ENCODE measurements around the gene CCDC188. TPM values are rescaled to one million over a fixed set of nuclear protein-coding genes. Genes with fewer than 3 reads are reported as not detected.
A peak's percentile ranks its signal among the peaks of the same experiment; 100 is the strongest.

The CCDC188 gene
- total RNA-seq, 1 donor from 2014 or later, result 1.1 TPM

DNA sequence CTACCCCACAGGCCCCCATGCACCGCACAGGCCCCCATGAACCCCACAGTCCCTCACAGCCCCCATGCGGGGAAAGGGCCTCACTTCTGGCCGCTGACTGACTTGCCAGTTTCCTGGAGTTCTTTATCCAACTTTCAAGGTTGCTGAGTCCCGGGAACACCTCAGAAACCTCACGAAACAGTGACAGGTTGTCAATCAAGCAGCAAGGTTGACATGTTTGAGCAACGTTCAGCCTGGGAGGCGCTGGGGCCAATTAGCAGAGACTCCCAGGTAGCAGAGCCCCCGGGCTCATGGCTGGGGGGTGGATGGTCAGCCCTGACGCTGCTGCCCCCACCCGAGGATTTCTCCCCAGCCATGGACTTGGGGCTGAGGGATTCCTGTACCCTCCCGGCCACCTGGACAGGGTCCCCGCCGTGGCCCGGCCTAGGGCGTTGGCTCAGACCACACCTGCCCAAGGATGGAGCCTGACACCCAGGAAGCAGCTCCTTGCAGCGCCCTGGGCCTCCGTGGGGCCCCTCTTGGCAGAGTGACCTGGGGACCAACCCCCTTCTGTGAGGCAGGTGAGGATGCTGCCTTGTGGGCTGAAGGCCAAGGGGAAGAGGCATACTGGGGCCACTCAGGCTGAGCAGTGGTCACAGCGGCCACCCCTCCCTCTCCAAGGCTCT is 33.8 kb upstream of the CCDC188 start:
- no peak for DNase-seq

DNA sequence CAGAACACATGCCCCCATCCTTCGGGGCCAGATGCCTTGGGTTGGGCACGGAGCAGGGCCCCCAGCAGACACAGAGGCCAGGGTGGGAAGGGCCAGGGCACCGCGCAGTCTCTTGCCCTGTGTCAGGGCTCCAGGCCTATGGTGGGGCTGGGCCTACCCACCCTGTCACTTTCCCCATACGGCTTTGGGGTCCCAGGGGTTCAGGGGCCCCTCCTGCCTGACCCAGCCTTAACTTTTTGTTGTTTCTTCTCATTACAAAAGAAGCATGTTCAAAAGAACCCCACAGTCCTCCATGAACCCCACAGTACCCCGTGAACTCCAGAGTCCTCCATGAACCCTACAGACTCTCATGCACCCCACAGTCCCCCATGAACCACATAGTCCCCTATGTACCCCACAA is 33.0 kb upstream of the CCDC188 start:
- no peak for DNase-seq

DNA sequence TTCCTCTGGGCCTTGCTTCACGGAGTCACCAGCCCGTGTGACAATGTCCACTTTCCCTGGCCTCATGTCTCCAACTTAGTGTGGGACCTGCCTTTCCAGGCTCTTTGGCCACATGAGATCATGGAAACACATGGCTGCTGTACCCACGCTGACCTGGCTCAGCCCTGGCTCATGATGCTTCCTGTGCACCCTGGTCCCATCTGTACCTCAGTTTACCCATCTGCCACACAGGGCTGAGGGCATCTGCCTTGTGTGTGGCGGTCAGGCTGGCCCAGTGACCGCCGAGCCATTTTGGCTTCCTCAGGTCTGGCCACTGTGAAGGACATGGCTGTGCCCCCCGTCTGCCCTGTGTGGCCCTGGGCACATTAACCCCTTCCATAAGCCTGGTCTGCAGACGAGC is 32.2 kb upstream of the CCDC188 start:
- DNase-seq, result no peak

DNA sequence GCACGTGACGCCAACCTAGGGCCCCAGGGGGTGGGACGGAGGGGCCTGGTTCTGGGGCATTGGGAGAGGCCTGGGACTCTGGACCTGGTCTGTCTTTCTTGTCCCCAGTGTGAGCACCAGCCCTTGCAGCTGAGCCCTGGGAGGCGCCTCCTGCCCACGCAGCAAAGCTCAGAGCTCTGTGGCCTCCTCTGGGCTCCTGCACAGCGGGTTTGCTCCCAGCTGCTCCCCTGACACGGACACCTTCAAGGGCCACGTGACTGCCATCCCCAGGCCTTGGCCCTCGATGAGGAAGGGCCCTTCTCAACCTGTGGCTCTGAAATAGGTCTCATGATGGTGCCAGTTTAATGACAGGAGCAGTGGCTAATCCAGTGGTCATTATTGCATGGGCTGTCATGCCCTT is 31.5 kb upstream of the CCDC188 start:
- DNase-seq, result no peak

DNA sequence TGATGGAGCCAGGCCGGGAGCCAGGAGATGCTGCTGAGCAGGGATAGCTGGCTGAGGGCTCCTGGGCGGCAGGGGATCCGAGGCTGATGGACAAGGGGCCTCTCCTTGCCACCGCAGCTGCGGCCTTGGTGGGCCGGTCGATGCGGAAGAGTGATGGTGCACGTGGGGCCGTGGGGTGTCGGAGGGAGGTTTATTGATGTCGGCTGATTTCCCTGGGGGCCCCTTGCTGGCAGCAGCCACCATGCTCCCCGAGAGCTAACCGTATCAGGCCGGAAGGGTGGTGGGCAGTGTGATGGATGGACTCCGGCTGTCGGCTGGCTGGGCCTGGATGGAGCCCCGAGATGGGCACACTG is 31.0 kb upstream of the CCDC188 start:
- no peak for DNase-seq

DNA sequence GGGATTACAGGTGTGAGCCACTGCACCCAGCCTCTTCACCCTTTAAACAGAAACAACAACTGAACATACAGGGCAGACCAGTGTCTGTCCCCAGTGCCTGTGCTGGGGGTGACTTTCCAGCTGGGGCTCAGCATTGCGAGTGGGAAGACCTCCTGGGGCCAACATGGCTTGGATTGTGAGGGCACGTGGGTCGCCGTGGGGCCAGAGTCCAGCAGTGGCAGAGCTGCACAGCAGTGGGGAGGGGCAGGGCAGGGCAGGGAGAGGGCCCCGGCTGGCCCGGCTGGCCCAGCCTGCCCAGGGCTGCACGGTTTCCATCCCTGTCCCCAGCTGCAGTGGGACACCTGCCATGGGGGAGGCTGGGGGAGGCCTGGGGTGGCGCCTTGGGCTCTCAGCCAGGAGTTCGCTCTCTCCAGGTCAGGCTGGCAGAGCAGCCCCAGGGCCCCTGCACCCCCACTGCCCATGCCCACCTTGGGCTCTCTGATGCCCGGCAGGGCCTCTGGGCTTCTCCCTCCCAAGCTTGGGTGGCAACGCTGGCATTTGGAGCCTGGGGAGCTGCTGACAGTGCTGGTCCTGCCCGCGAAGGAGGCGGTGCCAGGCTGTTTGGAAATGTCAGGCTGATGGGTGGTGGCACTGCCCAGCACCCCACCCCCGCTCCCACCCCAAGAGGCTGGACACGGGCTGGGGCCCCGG is 30.5 kb upstream of the CCDC188 start:
- no peak for DNase-seq

DNA sequence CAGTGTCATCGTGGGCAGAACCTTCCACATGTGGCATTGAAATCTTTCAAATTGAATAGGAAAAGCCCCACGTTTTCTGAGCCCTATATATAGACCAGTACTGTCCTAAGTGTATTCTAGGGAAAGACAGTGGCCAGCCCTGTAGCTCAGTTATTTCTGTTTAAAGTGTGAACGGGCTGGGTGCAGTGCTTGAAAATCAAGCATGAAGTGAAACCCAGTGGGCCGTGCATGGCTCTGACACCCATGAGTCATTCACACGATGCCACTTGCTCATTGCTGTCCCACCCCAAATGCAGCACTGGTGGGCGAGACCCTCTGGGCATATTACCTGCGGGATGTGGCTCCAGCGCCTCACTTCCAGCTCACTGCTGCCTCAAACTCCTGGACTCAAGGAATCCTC is 29.8 kb upstream of the CCDC188 start:
- no peak for DNase-seq

DNA sequence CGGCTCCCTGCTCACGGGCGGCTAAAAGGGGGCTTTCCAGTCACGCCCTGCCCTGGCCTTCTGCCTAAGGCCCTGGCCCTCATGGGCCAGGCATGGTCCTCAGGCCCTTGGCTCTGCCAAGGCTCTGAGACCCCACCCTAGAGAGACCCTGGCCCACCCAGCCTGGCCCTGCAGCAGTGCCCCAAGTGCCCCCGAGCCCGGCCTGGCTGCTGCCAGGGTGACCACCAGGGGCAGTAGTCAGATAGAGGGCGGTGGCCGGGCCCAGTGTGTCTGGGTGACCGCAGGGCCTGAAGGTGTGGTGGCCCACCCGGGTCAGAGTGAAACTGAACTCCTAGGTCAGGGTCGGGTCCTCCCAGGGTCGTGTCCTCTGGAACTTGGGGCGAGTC is 29.4 kb upstream of the CCDC188 start:
- no peak for DNase-seq

DNA sequence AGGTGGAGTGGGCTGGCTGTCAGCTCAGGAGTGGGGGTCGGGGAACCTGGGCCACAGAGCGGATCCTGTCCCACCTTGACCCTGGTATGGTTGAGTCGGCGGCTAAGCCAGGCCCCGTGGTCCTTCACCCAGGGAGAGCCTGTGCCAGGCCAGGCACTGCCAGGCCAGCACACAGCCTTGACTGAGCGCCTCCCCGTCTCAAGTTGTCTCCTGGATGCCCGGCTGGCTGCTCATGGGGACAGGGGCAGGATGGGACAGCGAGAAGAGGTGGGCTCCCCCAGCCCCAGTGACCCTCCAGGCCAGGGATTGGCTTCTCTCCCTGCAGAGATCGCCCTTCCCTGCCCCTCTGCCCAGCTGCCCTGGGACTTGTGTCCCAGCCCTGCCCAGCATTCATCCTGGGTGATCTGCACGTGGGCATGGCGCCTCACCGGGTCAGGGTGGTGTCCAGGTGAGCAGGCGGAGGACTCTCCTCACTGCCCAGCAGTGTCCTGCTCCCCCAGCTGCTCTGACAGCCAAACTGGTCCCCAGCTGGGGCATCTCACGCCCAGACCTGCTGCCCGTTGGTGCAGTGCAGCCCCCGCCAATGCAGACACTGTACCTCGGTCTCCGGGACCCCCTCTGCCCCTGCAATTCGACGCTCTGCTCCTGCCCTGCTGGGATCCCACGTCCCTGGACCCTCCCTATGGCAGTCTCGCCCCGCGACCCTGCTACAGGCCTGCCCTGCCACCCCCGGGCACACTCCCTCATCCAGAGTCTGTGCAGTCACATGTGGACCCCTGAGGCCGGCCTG is 28.8 kb upstream of the CCDC188 start:
- no peak for DNase-seq

DNA sequence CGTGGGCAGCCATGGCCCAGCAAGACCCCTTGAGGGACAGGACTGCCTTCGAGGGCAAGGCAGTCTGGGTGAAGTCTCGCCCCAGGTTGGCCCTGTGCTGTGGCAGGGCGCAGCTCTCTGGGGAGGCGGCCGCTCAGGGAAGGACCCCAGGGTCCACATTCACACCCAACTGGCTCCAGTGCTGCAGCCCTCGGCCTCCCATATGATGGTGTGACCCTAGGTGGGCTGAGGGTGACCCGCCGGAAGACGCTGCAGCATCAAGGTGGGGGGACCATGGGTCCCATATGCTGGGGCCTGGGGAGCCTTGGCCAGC is 28.0 kb upstream of the CCDC188 start:
- no peak for DNase-seq

DNA sequence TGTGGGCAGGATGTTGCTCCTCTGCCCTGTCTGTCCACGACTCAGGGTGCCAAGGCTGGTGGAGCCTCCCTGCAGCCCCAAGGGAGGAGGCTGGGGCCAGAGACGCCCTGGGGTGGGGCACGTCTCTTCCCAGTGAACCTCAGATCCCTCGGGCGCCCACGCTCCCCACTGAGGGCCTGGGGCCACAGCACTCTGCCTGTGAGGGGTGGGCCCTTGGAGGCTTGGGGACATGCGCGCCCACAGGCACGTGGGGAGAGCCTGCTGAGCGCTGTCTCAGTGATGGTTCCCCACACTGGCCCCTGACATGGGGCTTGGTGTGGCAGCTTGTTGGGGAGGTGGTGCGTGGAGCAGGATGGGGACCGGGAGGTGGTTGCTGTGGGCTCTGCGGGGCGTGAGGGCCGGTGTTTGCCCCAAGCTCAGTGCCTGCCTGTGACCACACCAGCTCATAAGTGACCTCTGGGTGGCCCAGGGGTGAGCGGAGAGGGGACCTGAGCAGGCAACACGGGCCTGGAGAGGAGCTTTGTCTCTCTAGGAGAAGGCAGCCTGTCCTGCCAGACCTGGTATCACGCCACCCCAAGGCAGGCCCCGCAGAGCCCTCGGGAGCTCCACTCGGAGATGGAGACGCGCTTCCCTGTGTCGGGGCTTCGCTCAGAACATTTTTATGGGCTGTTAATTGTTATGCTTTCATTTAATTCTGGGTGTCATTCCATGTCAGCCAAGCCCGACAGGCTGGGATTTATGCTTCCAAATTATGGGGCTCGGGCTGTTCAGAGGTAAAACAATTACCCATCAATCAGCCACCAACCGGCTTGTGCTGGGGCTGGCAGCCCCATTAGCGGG is 27.4 kb upstream of the CCDC188 start:
- DNase-seq, result no peak

DNA sequence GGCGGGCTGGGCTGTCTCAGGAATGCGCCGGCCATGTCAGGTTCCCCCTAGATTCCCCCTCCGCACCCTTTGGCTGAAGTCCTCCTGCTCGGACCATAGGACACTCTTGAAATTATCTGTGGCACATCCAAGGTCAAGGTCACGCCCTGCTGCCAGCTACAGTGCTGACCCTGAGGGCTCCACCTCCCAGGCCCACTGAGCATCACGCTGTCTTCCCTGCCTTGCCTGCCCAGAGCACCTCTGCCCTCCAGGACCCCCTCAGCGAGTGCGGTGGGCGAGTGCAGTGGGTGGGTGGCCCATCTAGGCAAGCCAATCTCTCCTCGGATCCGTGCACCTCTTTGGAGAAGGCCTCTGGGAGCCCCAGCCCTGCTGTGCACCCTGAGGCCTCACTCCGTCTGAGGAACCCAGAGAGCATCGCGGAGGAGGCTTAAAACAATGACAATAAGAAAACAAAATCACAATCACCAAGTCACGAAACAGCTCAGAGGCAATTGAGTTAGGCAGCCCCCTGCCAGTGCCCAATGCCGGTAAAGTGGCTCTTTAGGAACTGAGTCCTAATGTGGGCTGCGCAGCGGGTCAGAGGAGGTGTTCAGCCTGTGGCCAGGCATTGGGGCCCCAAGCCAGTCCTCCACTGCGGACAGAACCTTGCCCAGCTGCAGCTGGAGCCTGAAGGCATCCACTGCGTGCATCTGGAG is 26.5 kb upstream of the CCDC188 start:
- no peak for DNase-seq

DNA sequence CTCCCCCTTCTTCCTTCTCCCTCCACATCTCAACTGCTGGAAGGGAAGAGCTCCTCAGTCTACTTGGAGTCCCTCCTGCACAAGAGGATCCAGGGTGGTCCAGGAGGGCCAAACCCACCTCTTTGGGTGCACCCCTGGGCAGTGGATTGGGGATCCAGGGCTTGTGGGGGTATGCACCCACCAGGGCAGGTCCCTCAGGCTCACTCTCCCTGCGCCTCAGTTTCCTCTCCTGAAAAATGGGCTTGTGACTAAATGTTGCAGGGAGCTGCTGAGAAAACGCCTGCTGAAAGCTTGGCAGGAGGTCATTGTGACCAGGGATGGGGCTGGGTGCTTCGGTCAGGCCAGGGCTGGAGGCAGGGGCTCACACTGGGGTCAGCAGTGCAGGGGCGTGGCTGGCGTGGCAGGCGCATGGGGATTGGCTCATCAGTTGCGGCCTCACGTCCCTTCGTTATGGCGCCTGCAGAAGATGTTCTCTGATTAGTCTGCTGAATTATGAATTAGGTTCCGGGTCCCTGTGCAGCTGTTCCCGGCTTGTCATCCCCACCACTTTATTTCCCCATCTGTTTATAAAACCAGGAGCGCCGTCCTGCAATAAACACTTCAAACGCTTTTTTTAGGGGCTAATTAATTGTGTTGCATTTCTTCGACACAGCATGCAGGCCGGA is 25.7 kb upstream of the CCDC188 start:
- peak; percentile 65 for DNase-seq

DNA sequence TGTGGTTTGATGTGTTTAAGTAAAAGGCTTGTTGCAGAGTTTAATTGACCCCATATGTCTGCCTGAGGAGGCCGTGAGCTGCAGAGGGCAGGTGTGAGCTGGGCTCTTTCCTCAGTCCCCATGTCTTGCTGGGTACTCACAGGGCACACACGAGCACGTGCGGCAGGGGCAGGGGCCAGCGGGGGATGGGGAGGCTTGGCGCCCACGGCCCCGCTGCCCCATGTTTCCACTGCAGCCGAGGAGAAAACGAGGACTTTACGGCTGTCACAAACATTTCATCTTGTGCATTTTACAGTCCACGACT is 24.7 kb upstream of the CCDC188 start:
- no peak for DNase-seq

DNA sequence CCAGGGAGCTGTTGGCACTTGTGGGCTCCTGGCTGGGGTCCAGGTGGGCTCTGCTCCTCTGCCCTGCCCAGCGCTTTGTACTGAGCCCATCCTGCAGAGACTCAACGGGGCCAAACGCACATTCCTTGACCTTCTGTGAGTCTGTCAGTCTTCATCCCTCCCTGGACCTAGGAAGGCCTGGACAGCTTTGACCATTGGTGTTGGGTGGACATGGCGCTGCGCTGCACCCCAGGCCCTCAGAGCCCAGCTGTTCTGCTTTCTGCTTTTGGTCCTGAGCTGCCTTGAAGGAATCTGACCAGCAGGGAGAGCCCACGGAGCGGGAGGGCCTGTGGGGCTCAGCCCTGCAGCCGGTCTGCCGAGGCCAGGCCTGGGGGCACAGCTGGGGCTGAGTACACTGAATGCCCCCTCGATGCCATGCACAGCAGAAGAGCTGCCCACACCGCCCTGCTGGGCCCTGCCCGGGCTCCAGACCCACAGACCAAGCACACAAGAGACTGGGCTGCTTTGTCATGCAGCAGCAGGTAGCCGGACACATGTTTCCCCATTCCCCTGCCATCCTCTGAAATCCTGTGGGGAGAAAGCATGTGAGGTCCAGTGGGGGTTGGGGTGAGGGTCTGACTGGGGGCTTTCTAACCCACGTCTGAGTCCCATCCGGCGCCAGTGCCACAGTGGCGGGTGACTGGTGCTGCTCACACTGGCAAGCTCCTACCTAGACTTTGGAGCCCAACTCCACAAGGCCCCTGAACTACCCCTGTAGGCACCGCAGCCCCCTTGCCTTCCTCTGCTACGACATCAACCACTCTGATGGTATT is 24.1 kb upstream of the CCDC188 start:
- peak; percentile 46 for DNase-seq

DNA sequence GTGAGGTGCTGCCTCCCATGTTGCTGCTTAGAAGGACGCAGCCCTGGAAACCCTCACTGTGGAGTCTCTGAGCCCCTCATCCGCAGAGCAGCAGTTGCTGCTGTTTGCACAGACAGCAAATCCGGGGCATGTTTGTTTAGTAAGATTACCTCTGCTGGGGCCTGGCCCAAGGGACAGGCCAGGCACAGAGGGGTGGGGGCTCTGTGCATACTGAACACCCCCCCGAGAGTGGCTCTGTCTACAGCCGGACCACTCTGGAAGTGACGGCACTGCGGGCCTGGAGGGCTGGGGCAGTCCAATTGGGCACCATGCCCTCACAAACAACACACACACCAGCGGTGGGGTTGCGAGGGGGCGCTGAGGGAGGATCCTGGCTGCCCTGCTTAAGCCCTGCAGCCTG is 22.9 kb upstream of the CCDC188 start:
- no peak for DNase-seq

DNA sequence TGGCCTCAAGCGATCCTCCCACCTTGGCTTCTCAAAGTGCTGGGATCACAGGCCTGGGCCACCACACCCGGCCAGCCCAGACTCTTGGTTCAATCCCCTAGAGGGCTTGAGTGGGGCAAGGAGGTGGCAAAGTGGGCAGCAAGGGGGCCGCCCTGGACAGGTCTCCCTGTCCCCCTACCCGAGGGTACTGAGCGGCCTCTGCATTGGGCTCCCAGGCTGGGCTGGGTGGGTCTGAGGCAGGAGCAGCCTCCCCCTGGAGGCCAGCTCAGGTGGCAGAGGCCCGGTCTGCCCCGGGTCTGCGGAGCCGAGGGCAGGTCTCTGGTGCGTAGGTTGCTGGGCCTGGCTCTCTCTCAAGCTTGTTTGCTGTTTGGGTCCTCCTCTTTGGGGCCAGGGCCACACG is 22.4 kb upstream of the CCDC188 start:
- no peak for DNase-seq

DNA sequence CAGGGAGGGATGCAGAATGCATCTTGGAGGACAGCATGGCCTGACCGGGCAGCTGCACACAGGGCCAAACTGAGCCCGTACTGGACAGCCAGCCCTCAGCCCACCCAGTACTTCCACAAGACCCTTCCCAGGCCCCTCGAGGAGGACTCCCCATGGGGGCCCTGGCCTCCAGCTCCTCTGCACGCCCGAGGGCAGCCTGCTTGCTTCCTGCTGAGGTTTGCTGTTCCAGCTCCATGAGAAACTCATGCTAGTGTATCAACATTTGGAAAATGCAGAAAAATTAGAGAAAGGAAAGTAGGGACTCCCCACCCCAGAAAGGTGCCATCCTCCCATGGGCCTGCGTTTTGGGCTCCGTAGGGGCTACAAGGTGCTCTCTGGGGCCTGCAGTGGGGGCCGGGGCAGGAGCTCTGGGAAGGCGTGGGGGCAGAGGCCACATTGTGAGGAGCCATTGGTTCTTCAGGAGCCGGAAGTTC is 21.3 kb upstream of the CCDC188 start:
- no peak for DNase-seq

DNA sequence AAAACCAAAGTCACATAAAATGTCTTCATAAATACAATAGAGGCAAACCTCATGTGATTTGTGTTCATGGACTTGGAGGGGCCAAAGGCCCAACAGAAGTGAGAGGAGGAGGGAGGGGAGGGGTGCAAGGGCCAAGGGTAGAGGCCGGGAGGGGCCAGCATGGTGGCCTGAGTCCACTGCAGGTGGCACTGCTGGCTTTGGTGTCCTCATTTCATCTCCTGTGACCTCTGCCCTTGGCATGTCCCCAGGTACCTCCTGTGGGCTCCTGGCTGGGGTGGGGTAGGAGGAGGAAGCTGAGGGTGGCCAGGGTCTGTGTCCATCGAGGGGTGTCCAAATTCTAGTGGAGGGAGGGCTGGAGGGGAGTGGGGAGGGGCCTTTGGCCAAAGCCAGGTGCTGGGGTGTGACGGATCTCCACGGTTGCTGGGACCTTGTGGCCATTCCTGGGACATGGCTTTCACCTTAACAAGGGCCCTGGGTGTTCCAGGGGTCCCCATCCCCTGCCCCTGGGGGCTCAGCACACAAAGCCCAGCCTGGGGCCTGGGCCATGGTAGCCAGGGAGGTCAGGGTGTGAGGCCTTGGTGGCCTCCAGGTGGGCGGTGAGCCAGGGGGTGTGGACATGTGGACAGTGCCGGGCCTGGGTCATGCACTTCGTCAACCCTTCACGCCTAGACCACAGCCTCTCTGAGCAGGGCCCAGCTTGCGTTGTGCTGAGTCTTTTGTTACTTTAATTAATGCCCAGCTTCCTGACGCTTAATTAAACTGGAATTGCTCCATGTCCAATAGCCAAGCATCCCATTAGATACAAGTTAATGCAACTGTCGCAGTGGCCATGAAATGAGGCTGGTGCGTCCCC is 20.7 kb upstream of the CCDC188 start:
- DNase-seq, result no peak

DNA sequence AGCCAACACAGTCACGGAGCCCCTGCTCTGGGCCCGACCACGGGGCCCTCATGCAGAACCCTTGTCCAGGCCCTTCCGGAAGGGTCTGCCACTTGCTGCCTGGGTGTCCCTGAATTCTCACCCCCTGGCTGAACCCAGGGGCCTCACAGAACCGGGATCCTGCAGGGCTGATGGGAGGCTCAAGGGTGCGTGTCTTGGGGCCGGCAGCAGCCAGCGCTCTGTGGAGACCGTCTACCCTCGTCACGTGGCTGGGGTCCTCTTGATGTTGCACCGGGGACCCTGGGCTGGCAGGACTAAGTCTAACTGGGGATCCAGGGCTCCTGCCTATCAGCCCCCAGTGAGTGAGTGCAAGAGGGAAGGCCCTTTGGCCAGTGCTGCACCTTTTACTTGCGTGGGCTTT is 19.3 kb upstream of the CCDC188 start:
- no peak for DNase-seq

Data from tongue (tissue), 2 donors.